GM06990 (cell line): ENCODE results near the gene SLC25A2.
"Not testable (repeated sequence)": the region's sequence is repeated elsewhere in the genome, so short reads cannot be mapped to it uniquely, and the experiment has no call there.

Experiments used
- DNase-seq: peaks from one replicate; pipeline ENCODE4 v3.0.0-alpha.2; 2011; ENCODE audit not compliant: insufficient read length; ENCODE audit errors: extremely low read depth
- H3K27me3 ChIP-seq: replicated peaks from 2 replicates; pipeline ENCODE4 v1.6.0; 2011; ENCODE audit warnings: low read length; ENCODE audit not compliant: control insufficient read depth, insufficient read depth
- H3K36me3 ChIP-seq: 2 replicates; pipeline ENCODE4 v1.5.1; 2011; ENCODE audit warnings: low read length; ENCODE audit not compliant: control insufficient read depth, insufficient read depth
- H3K4me3 ChIP-seq: replicated peaks from 2 replicates; pipeline ENCODE4 v1.5.1; 2011; ENCODE audit warnings: low read depth, mild to moderate bottlenecking, control low read depth, low read length
- CTCF ChIP-seq: IDR thresholded peaks from 2 replicates; pipeline ENCODE4 v1.5.1; 2011; ENCODE audit warnings: low read length, control low read depth, mild to moderate bottlenecking, inconsistent platforms; ENCODE audit not compliant: insufficient read depth, poor library complexity, severe bottlenecking

Gene SLC25A2

GRCh38 chr5:141343242-141343952 lies 39.5 kb upstream of the SLC25A2 start, which contains the start of gene PCDHGA3:
Gene PCDHGA3 (plus strand): TSS chr5:141343829. CDS start chr5:141344034, 205 bp downstream.
- DNase-seq, result no peak
- H3K4me3 ChIP-seq, result no peak within 1 kb of the TSS
- H3K27me3 ChIP-seq, result no peaks in the 10 kb centered on the region
- peak; percentile 23 for TF ChIP-seq CTCF
- H3K36me3 ChIP-seq, result no peaks in the 10 kb centered on the region

GRCh38 chr5:141342773-141343172 lies 38.9 kb upstream of the SLC25A2 start:
- Histone ChIP-seq H3K4me3 (no peak overlapping the region), H3K36me3 (no peaks in the 10 kb centered on the region), H3K27me3 (no peaks in the 10 kb centered on the region)
- DNase-seq, result no peak
- TF ChIP-seq CTCF, result no peak

- not testable (repeated sequence) for H3K27me3 ChIP-seq, H3K36me3 ChIP-seq, H3K4me3 ChIP-seq, DNase-seq
These were observed 37.0 kb upstream of the SLC25A2 start for GRCh38 chr5:141340781-141341354.

- H3K4me3 ChIP-seq, result no peak within 1 kb of the TSS
- no peaks in the 10 kb centered on the region for H3K27me3 ChIP-seq
- DNase-seq, result no peak
- peak; percentile 23 for TF ChIP-seq CTCF
- no peaks in the 10 kb centered on the region for H3K36me3 ChIP-seq
These were observed 34.9 kb upstream of the SLC25A2 start, which contains the start of gene PCDHGA2 for GRCh38 chr5:141338538-141339306. Gene PCDHGA2 (plus strand): TSS chr5:141338760.

GRCh38 chr5:141332571-141332970 lies 28.7 kb upstream of the SLC25A2 start:
- H3K36me3 ChIP-seq, H3K4me3 ChIP-seq, DNase-seq, H3K27me3 ChIP-seq: not testable (repeated sequence)

GRCh38 chr5:141330299-141331080 lies 26.6 kb upstream of the SLC25A2 start, which contains the start of gene PCDHGA1:
Gene PCDHGA1 (plus strand): TSS chr5:141330514.
- TF ChIP-seq CTCF, result peak; percentile 62
- no peaks in the 10 kb centered on the region for H3K27me3 ChIP-seq
- H3K36me3 ChIP-seq, result no peaks in the 10 kb centered on the region
- peak within 1 kb of the TSS; percentile 47 for H3K4me3 ChIP-seq
- DNase-seq, result no peak
